GM20431 (cell line): ENCODE data around the gene TRIM65.

ENCODE experiments used
- in situ Hi-C: fragments of 300-500 bp; cut with MseI, MboI; formaldehyde crosslinking; loops from one replicate; pipeline ENCODE4 v1.15.0; 2020; ENCODE audit warnings: low sequenced_read_pairs; ENCODE audit not compliant: unreplicated experiment

Gene TRIM65

DNA sequence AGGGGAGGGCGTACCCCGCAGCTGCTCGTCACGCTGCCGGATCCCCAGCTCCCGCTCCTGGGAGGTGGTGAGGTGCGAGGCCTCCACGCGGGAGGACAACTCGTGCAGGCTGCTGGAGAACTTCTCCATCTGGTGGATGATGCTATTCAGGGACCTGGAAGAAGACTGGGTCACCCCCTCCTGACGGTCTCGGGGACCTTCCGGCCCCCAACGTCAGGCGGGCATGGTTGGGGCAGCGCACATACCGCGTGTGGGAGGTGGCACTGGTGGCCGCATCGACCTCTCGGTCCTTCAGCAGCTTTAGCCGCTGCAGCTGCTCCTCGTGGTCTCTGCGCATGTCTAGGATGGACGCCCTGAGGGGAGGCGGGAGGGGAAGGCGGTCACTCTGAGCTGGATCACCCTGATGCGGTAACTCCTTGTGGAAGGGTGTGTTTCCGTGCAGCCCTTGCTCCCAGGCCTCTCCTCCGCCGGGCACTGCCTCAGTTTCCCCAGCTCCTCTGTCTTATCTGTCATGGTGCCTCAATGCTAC is 21.2 kb upstream of the TRIM65 start:
- in situ Hi-C loops = no loop called here

DNA sequence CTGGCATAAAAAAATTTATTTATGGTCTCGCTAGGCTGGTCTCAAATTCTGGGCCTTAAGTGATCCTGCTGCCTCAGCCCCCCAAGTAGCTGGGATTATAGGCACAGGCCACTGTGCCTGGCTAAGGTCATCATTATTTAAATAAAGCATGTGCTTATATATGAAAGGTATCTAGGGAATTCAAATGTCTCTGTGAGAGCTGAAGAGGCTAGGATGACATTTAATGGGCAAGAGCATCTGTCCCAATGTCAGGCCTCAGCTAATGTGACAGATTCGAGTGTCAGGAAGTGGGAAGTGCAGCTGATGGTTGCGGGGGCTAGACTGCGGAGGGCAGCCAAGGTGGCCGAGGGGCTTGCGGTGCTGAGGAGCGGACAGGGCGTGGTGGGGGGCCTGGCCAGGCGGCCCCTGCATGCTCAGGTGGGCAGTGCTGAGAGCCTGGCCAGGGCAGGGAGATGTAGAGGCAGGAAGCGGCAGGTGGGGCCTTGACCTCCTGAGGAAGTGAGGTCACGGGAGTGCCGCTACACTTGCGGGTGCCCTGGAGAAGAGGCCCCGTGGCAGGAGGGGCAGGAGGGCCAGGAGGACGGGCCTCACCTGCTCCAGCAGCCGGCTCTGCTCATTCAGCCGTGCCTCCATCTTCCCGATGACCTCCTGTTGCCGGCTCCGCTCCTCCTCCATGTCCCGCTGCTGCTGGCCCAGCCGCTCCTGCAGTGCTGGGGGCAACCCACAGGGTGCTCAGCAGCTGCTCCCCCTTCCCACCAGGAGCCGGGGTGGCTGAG is 20.6 kb upstream of the TRIM65 start:
- in situ Hi-C loops = no loop called here

DNA sequence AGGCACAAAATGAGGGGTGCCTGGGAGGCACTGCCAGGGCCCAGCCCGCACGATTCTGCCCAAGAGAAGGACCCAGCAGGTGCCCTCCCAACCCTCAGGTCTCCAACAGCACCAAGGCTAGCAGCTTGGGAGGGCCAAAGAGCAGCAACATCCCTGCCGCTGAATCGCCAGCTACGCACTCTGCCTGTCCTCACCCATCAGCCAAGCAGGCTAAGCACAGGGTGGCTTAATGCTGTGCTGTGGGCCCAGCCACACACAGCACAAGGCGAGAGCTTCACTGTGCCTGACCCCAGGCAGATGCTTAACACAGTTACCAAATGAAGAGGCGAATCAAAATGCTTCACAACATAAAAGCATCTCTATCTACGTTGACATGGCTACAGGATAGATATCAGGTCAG is 18.5 kb upstream of the TRIM65 start:
- in situ Hi-C loops = no loop called here

DNA sequence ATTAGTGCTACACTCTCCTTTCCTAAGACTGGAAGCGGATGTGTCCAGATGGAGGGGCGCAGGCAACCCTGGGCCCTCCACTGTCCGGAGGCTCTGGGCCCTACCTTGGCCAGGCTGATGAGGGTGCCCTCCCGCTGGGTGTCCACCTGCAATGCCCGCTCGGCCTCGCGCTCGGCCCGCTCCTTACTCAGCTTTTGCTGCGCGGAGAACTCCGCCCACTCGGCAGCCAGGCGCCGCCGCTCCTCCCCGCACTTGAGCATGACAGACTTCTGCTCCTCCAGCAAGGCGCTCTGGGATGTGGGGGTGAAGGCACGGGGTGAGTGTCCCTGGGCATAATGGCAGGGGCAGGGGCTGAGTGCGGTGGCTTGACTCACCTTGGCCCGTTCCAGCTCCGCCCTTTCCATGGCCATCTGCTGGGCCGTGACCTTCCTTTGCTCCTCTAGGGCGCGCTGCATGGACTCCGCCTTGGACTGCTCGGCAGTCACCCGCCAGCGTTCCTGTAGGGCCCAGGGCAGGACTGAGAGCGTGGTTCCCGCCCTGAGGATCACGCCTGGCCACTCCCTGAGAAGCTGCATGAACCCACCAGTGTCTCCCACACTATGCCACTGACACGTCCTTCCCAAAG is 18.0 kb upstream of the TRIM65 start:
- in situ Hi-C loops = loop anchor here (5.0 kb wide), 1 partner anchor 93 kb away; no protein-coding TSS in a partner anchor

DNA sequence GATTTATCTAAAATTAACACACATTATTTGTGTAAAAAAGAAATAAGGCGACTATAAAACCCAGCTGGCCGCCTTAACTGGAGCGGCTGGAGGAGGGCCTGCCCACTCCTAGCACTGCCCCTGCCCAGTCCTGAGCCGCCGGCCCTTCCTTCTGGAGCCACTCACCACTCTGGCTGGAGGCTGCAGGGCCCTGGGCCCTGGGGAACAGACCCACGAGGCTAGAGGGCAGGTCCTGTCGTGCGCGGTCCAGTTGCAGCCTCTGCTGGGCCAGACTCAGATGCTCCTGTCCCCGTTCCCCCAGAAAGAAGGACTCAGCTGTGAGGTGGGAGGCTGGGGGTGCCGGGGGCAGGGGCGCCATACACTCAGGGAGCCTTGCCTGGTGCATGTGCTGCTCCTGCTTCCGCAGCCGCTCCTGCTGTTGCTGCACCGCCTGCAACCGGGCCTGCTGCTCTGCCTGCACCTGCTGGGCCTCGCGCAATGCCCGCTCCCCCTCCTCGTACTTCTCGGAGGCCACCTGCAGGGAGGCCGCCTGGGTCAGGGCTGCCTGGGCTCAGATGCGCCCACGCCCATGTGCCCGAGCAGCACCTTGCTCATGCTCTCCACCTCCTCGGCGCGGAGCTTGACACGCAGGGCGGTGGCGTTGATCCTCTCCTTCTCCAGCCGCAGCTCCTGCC is 16.9 kb upstream of the TRIM65 start:
- in situ Hi-C loops = loop anchor here (5.0 kb wide), 1 partner anchor 94 kb away; no protein-coding TSS in a partner anchor

DNA sequence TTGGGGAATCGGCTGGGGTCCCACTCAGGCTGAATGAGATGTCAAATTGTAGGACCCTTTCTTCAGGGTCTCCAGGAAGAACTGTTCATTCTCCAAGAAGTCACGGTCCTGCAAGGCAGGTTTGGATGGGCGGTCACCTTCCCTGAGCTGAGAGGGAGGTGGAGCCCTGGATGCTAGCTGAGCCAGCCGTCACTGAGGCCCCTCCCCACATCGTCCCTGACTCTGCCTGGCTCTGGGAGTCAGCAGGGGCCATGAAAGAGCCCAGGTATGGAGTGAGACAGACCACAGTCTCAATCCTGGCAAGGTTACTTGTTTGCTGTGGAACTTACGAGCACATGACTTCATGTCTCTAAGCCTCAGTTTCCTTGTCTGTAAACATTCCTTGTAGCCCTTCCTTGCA is 13.9 kb upstream of the TRIM65 start:
- in situ Hi-C loops = loop anchor here (5.0 kb wide), 1 partner anchor 97 kb away; no protein-coding TSS in a partner anchor

DNA sequence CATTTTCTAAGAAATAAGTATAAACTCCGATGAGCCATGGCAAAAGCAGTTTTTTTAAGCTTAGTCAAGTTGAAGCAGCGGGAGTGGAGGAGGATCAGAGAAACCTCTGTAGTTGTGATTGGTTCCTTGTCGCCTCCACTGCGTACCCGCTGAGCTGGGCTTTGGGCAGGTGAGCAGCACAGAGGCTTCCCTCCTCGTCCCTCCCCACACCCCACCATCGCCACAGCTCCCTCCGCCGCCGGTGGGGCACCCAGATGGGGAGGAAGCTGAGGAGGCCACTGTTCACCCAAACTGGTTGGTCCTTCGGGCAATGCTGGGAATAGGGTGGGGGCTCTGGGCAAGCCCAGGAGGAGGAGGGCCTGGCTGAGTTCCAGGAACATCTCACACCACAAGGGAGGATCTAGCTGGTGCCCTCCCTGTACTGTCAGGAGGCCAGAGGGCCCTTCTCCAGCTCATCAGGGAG is 13.1 kb upstream of the TRIM65 start:
- in situ Hi-C loops = loop anchor here (5.0 kb wide), 1 partner anchor 97 kb away; no protein-coding TSS in a partner anchor

DNA sequence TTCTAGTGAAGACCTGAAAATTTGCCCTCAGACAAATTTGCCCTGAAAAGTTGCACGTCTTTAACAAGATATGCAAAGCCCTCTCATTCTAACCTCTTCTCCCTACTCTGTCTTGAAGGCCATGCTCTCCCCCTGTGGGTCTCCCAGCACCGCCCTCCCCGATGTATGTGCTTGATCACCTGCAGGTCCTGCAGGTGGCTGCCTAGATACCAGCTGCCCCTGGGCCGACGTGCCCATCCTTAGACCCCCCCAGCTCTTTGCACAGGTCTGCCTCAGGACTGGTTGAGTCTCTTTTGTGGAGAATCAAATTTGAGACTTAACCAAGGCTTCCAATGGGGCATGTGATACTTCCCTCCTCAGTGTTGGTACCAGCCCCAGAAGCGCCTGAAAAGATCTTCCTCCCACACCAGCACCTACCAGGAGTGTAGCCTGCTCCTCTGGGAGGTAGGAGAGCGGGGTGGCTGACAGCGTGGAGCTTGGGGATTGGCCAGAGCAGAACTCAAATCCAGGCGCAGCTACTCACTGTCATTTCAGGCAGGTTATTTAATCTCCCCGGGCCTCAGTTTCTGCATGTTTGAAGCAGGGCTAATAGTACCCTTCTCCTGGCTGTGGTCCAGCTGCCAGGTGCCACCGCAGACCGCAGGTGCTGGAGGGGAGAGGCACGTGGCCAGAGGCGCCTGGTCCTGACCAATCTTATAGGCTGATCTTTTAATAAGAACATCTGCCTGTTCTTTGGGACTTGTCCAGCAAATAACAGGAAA is 12.5 kb upstream of the TRIM65 start:
- in situ Hi-C loops = no loop called here

DNA sequence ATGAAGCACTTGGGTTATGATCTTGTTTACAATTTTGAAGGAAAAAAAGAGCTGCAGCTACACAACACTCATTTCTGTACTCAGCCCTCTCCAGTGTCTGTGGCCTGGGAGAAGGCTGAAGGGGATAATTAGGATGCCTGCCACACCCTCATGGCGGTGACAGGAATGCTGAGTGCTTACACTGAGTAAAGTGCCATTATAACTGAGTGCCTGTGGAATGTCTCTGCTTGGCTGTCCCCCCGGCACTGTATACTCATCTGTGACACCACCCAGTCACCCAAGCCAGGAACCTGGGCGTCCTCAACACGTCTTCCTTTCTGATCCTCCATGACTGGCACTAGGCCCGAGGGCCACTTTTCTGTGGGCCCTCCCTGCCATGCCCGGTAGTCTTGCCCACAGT is 11.4 kb upstream of the TRIM65 start:
- in situ Hi-C loops = no loop called here

DNA sequence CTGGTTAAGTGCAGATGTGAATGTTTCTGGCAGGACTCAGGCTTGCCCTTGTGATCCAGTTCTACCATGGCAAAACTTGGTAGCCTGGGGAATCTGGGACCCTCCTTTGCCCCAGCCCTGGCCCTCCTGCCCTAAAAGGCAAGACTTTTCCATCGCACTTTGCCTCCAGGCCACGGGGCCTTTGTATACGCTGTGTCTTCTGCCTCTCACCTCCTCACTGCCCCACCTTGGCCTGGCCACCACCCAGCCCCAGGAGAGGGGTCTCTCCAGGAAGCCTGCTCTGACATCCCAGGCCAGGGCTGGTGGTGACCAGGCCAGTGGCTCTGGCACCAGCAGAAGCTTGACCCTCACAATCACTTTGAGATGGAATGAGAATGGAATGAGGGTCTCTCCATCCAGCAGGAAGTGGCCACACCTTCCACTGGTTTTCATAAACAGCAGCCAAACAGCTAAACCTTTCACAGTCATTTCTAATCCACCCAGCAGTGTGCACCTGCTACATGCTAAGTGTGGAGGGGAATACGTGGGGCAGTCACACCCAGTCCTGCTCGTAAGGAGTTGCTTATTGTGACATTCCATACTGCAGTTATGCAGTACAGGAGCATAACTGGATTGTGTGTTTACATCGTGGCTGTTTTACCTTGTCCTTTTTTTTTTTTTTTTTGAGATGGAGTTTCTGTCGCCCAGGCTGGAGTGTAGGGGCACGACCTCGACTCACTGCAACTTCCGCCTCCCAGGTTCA is 9.6 kb upstream of the TRIM65 start:
- in situ Hi-C loops = no loop called here

DNA sequence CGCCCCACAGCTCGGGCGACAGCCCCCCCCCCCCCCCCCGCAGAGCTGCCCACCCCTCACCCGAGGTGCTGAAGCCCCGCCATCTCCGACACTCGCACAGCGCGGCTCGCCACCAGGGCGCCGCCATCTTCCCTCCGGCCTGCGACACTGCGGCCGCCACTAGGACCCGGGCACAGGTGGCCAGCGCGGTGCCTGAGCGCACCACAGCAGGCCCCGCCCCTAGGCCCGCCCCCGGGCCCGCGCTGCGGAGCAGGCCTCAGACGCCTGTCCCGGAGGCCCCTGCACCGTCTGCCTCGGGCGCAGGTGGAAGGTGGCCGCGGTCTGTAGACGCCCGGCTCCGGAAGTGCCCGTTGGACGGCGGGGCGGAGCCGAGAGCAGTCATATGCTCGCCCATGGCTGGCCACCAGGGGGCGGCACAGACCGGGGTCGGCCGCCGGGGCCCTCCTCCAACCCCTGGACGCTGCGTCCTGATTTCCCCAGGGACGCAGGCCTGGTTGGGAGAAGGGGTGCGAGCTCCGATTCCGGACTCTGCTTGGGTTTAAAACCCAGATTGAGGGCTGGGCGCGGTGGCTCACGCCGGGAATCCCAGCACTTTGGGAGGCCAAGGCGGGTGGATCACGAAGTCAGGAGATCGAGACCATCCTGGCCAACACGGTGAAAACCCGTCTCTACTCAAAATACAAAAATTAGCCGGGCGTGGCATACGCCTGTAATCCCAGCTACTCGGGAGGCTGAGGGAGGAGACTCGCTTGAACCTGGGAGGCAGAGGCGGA is 8.2 kb upstream of the TRIM65 start, which contains the start of gene MRPL38:
MRPL38 (minus strand) TSS at position 136 of the 773 bp plus-strand sequence; CDS start at position 127, 9 bp downstream.
- in situ Hi-C loops = no loop called here

DNA sequence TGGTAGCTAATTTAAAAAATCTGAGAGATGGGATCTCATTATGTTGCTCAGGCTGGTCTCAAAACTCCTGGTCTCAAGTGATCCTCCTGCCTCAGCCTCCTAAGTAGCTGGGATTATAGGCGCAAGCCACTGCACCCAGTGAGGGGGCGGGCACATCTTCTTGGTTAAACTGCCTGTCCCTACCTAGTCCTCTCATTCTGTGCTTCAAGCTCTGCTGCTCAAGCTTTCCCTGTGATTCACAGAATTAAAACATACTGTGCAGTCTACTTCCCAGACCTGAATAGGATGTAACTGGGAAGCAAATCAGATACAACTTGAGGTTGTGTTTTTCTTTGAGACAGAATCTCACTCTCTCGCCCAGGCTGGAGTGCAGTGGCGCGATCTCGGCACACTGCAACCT is 5.7 kb upstream of the TRIM65 start:
- in situ Hi-C loops = no loop called here

DNA sequence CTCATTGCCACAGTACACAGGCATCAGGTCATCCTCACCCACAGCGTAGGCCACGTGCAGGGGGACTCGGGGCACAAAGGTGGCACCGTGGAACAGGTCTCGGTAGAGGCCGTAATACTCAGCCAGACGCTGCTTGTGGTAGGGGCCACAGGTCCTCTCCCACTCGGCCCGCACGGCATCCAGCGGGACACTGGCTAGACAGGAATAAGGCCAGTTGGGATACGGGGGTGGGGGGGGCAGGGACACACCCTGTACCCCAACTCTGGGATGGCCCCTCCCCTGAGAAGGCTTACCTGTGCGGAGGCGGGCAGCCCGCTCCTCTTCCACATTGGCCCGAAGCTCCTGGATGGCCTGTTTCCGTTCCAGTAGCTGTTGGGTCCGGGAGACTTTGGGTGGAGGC is 5.0 kb upstream of the TRIM65 start:
- in situ Hi-C loops = no loop called here

DNA sequence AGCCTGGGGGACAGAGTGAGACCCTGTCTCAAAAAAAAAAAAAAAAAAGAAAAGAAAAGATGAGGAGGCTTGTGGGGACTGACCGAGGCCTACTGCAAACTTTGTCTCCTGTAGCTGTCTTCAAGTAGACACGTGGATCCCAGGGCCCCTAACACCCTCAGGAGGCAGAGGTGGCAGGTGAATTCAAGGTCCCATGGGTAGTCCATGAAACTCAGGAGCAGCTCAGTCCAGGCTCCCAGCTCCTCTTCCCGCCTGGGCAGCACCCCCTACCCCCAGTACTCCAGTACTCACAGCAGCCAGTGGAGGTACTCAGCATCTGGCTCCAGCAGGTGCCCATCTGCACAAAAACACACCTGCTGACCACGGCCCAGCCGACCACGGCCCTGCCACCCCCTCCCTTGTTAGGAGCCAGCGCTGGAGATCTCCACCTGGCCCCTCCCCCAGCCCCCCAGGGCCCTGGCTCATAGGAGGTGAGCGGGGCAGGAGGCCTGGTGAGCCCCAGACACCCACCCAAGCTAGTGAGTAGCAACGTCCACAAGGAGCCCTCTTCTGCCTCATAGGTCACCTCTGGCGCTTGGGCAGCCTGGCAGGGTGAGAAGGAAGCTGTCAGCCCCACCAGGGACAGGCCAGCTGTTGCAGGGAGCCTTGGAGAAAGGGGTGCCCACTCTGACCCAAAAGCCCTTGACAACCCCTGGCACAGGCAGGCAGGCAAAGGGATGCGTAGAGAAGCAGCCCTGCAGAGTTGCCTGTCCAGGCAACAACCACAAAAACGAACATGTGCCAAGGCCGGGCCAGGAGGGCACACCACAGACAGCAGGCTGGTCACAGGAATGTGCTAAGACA is 4.2 kb upstream of the TRIM65 start:
- in situ Hi-C loops = no loop called here

DNA sequence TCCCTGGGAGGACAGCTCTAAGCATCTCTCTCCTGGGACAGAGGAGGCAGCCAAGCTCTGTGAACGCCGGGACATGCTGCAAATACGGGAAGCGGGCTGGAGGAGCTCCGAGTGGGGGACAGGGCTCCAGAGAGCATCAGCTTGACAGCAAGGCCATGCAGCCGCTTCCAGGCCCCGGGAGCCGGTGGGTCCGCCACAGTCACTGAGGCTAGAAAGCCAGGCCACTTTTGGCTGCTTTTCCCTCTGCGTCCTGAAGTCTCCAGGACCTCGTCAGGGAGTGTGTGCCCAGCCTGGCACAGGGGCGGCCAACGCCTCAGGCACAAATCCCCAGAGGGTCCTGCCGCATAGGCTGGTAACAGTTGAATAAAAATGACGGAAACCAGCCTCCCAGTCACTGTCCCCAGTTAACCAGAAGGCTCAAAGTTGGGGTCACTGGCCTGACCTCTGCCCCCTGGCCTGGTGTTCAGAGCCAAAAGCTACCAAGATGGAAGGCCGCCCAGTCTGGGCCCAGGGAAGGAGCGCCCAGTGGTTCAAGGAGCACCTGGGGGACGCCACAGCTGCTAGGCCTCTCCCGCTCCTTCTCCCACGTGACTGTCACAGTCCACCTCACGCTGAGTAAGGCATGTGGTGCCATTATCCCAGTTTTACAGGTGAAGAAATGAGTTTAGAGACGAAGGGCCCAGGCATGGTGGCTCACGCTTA is 3.2 kb upstream of the TRIM65 start:
- in situ Hi-C loops = no loop called here

DNA sequence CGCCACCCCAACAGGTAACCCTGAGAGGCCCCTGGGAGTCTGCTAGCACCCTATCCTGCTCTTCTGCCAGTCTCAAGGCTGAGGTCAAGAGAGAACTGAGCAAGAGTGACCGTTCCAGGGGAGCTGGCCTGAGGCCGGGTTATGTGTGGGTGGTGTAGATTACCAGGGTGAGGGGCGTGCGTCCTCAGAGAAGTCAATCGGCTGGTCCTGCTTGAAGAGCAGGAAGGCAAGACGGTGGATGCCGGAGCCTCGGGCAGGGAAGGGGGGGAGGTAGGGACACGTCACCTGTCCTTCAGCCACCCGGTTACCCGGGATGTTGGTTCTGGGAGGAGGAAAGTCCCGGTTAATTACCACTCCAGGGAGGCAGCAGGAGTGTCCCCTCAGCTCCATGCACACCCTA is 2.6 kb upstream of the TRIM65 start:
- in situ Hi-C loops = no loop called here

DNA sequence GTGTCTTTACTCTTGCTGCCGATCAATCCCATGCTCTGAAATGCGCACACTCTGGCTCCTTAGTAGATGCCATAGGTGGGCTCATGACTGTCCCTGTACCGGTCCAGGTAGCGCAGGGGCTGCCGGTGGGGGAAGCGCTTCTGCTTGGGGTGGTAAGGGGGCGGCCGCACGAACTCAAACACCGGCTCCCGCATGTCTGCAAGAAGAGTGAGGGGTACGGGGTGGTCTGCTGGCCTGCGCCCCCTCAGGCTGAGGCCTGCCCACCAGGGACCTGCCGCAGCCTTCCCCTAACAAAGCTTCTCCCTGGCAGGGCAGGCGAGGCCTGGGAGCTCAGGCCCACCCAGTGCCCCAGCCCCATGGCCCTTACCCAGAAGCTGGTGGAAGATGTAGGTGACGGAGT is 2.0 kb upstream of the TRIM65 start:
- in situ Hi-C loops = no loop called here
